Lower lobe of right lung (tissue), 2 donors: ENCODE measurements around the gene OVOL3. TPM values are rescaled to one million over a fixed set of nuclear protein-coding genes. Genes with fewer than 3 reads are reported as not detected.

Experiments used
- ATAC-seq, 2 donors: fragments of 200-7000 bp; cut with Tn5 transposase; one replicate each; pipeline ENCODE4 v1.9.1; 2020 to 2022; ENCODE audit warnings: mild to moderate bottlenecking in 2 of 2, moderate library complexity in 2 of 2
- DNase-seq: peaks from one replicate; pipeline ENCODE4 v3.0.0-alpha.2; 2020
- H3K27ac ChIP-seq: fragments of 200-600 bp; one replicate; pipeline ENCODE4 v1.8.0; 2022
- H3K27me3 ChIP-seq: fragments of 200-600 bp; one replicate; pipeline ENCODE4 v1.8.0; 2022; ENCODE audit warnings: low read depth
- H3K36me3 ChIP-seq: fragments of 200-600 bp; one replicate; pipeline ENCODE4 v1.8.0; 2022; ENCODE audit warnings: mild to moderate bottlenecking
- H3K4me1 ChIP-seq: fragments of 200-600 bp; one replicate; pipeline ENCODE4 v1.8.0; 2022
- H3K4me3 ChIP-seq: fragments of 200-600 bp; one replicate; pipeline ENCODE4 v1.8.0; 2022; ENCODE audit warnings: mild to moderate bottlenecking
- H3K9me3 ChIP-seq: fragments of 200-600 bp; one replicate; pipeline ENCODE4 v1.8.0; 2022
- intact Hi-C: fragments of 100-400 bp; cut with DNase I; formaldehyde crosslinking; loops from one replicate; pipeline ENCODE4 v1.11.0; 2022
- total RNA-seq: library from RNA; stranded (reverse); fragmentation: NEBNext Ultra II Directional; extraction: Animal tissue kit (Norgen Biotek cat#: 25700); gene quantifications from one replicate; pipeline ENCODE4 v1.2.1, GENCODE V29; 2021
- TF ChIP-seq, protein P1 (sequence below): fragments of 200-600 bp; IDR thresholded peaks from one replicate; pipeline ENCODE4 v1.8.0; 2022; ENCODE audit warnings: antibody characterized with exemption, mild to moderate bottlenecking
- donor health status: DM: no; HTN: yes; CAD: no; lungs with severe emphysema.

OVOL3 gene
- total RNA-seq, 1 donor from 2014 or later, result not detected

DNA sequence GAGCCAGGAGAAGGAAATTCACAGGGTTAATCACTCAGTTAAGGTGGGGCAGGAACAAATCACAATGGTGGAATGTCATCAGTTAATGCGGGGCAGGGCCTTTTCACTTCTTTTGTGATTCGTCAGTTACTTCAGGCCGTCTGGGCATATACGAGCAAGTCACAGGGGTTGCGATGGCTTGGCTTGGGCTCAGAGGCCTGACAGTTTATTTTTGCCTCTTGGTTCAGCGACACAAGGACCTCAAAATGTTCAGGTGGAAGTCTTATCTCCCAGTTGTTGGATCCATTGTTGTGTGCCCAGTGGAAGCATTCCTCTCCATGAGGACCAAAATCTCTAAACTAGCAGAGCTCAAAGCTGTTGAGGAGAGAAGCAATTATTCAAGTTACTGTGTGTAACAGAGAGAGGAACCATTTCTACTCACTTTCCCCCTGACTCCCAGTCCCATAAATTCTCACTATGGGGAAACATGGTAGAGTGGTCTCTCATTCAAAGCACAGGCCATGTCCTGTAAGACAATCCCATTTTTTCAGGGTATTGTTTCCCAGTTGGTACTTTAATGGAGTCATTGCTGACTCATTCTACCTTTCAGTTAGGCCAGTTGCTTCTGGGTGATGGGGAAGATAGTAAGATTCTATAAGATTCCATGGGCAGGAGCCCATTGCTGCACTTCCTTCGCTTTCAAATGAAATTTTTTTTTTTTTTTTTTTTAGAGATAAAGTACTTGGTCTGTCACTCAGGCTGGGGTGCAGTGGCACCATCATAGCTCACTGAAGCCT lies 50.1 kb downstream of the OVOL3 start:
- Histone ChIP-seq H3K4me3 (no peak overlapping the region), H3K27ac (no peak overlapping the region), H3K36me3 (peaks cover 6% of the 10 kb centered on the region), H3K27me3 (no peaks in the 10 kb centered on the region), H3K9me3 (no peaks in the 10 kb centered on the region), H3K4me1 (no peaks in the 10 kb centered on the region)
- DNase-seq, result no peak
- ATAC-seq, result no peak
- intact Hi-C loops, result no loop called here
- TF ChIP-seq, protein P1, sequence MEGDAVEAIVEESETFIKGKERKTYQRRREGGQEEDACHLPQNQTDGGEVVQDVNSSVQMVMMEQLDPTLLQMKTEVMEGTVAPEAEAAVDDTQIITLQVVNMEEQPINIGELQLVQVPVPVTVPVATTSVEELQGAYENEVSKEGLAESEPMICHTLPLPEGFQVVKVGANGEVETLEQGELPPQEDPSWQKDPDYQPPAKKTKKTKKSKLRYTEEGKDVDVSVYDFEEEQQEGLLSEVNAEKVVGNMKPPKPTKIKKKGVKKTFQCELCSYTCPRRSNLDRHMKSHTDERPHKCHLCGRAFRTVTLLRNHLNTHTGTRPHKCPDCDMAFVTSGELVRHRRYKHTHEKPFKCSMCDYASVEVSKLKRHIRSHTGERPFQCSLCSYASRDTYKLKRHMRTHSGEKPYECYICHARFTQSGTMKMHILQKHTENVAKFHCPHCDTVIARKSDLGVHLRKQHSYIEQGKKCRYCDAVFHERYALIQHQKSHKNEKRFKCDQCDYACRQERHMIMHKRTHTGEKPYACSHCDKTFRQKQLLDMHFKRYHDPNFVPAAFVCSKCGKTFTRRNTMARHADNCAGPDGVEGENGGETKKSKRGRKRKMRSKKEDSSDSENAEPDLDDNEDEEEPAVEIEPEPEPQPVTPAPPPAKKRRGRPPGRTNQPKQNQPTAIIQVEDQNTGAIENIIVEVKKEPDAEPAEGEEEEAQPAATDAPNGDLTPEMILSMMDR, result no peak

Other genes starting within 250 kb of the OVOL3 start
- gene APLP1, start 242.6 kb upstream of the OVOL3 start, total RNA-seq, result 2.1 TPM
- 17.2 TPM for gene NFKBID, start 210.6 kb upstream of the OVOL3 start, total RNA-seq
- 43.3 TPM for gene HCST, start 208.6 kb upstream of the OVOL3 start, total RNA-seq
- 460 TPM for gene TYROBP, start 202.8 kb upstream of the OVOL3 start, total RNA-seq
- 14.6 TPM for gene LRFN3, start 174.8 kb upstream of the OVOL3 start, total RNA-seq
- 14.4 TPM for gene SDHAF1, start 116.0 kb upstream of the OVOL3 start, total RNA-seq
- gene SYNE4, start 102.3 kb upstream of the OVOL3 start, total RNA-seq, result 8.9 TPM
- 21.0 TPM for gene ALKBH6, start 96.9 kb upstream of the OVOL3 start, total RNA-seq
- 8.1 TPM for gene CLIP3, start 78.3 kb upstream of the OVOL3 start, total RNA-seq
- 5.5 TPM for gene THAP8, start 56.9 kb upstream of the OVOL3 start, total RNA-seq
- 1.3 TPM for gene WDR62, start 56.2 kb upstream of the OVOL3 start, total RNA-seq
- 38.7 TPM for gene POLR2I, start 3.7 kb downstream of the OVOL3 start, total RNA-seq
- gene TBCB, start 4.3 kb downstream of the OVOL3 start, total RNA-seq, result 90.2 TPM
- gene CAPNS1, start 28.9 kb downstream of the OVOL3 start, total RNA-seq, result 584 TPM
- 64.2 TPM for gene COX7A1, start 41.3 kb downstream of the OVOL3 start, total RNA-seq
- 3.7 TPM for gene ZNF565, start 103.5 kb downstream of the OVOL3 start, total RNA-seq
- gene ZNF146, start 104.0 kb downstream of the OVOL3 start, total RNA-seq, result 37.3 TPM